Keratinocyte (primary cell): ENCODE data around the gene CNTNAP5.

ENCODE experiments used
- CTCF ChIP-seq, 3 experiments: IDR thresholded peaks in 1 of 3; conservative IDR thresholded peaks in 1 of 3; optimal IDR thresholded peaks in 1 of 3; 2 replicates in 2 of 3; 3 replicates in 1 of 3; pipeline versions ENCODE3 to v1.5.1; 2011; ENCODE audit warnings: low read length in 3 of 3, mild to moderate bottlenecking in 3 of 3, moderate library complexity in 2 of 3, control low read depth in 1 of 3, inconsistent platforms in 1 of 3; ENCODE audit not compliant: insufficient read depth in 2 of 3; ENCODE audit errors: extremely low read depth in 1 of 3
- EZH2 ChIP-seq: IDR thresholded peaks from one replicate; pipeline ENCODE4 v1.6.1; 2012; ENCODE audit warnings: inconsistent platforms, mild to moderate bottlenecking, low read length, moderate library complexity

- TF ChIP-seq CTCF (optimal IDR thresholded peaks at IDR 0.05 in 1 of 3, IDR thresholded peaks at IDR 0.05 in 1 of 3, conservative IDR thresholded peaks at IDR 0.05 in 1 of 3; ENCODE audit: extremely low read depth in 1 of 3, insufficient read depth in 2 of 3, low read length in 3 of 3) (no peak), EZH2 (no peak)
These were observed 638.5 kb downstream of the CNTNAP5 start for GRCh38 chr2:124663645-124663997.
